ENCODE results near the gene PARD6B.
"Not testable (repeated sequence)": the region's sequence is repeated elsewhere in the genome, so short reads cannot be mapped to it uniquely, and the experiment has no call there.

PARD6B gene

GRCh38 chr20:50799176-50799889, 68.0 kb downstream of the PARD6B start:
- Histone ChIP-seq H3K9me3 (replicated peaks in 1 of 11) (no peaks in the 10 kb centered on the region), H3K9ac (peak overlapping the region in 10 of 11 experiments; percentile 28 to 68 (median 52); a peak in 17 of 22 replicates), H3K27me3 (no peaks in the 10 kb centered on the region), H3K36me3 (peaks cover 0 to 38% (median 10%) of the 10 kb centered on the region in 11 experiments; a peak in 9 of 22 replicates), H3K4me2 (peak overlapping the region; percentile 3 to 76 (median 57); a peak in 19 of 22 replicates), H4K20me1 (peaks cover 0 to 21% (median 0%) of the 10 kb centered on the region in 11 experiments; a peak in 2 of 22 replicates), H3K4me1 (peaks cover 15 to 82% (median 51%) of the 10 kb centered on the region in 10 experiments), H3K4me3 (no peak overlapping the region), H3K27ac (peak overlapping the region in 8 of 11 experiments; percentile 19 to 64 (median 46); a peak in 14 of 22 replicates)
- no peak for TF ChIP-seq Cebpa-rat (IDR thresholded peaks at IDR 0.05)

GRCh38 chr20:50799890-50800550, 68.6 kb downstream of the PARD6B start:
- H3K4me1 ChIP-seq: peaks cover 22 to 86% (median 56%) of the 10 kb centered on the region in 10 experiments
- H3K36me3 ChIP-seq: peaks cover 0 to 38% (median 10%) of the 10 kb centered on the region in 11 experiments; a peak in 9 of 22 replicates
- H3K4me3 ChIP-seq: no peak overlapping the region
- TF ChIP-seq Cebpa-rat (IDR thresholded peaks at IDR 0.05): no peak
- H3K27me3 ChIP-seq: no peaks in the 10 kb centered on the region
- H3K27ac ChIP-seq: peak overlapping the region in 8 of 11 experiments; percentile 19 to 64 (median 46); a peak in 13 of 22 replicates
- H3K4me2 ChIP-seq: peak overlapping the region; percentile 3 to 76 (median 57); a peak in 19 of 22 replicates
- peaks cover 0 to 21% (median 0%) of the 10 kb centered on the region in 11 experiments; a peak in 2 of 22 replicates for H4K20me1 ChIP-seq
- peak overlapping the region in 9 of 11 experiments; percentile 28 to 68 (median 53); a peak in 13 of 22 replicates for H3K9ac ChIP-seq
- H3K9me3 ChIP-seq (replicated peaks in 1 of 11): no peaks in the 10 kb centered on the region

- H3K27me3 ChIP-seq; H3K9ac ChIP-seq; H3K9me3 ChIP-seq (replicated peaks in 1 of 11); H3K27ac ChIP-seq; H3K4me3 ChIP-seq: not testable (repeated sequence)
- Histone ChIP-seq H3K4me1 (peaks cover 28 to 93% (median 62%) of the 10 kb centered on the region in 10 experiments), H3K36me3 (peaks cover 0 to 38% (median 10%) of the 10 kb centered on the region in 11 experiments; a peak in 9 of 22 replicates), H4K20me1 (peaks cover 0 to 21% (median 0%) of the 10 kb centered on the region in 11 experiments; a peak in 2 of 22 replicates), H3K4me2 (0 out of 22 replicates have a peak overlapping the region, but pooled peaks of 2 of the 11 experiments have one; percentile 12 to 20)
Measured at GRCh38 chr20:50800986-50801746, 69.8 kb downstream of the PARD6B start.

- Histone ChIP-seq H3K4me3 (no peak overlapping the region), H3K27me3 (no peaks in the 10 kb centered on the region), H3K9me3 (replicated peaks in 1 of 11) (no peaks in the 10 kb centered on the region), H3K9ac (no peak overlapping the region), H3K36me3 (peaks cover 0 to 40% (median 11%) of the 10 kb centered on the region in 11 experiments; a peak in 9 of 22 replicates), H3K4me2 (peak overlapping the region in 2 of 11 experiments; percentile 12 to 20; a peak in 1 of 22 replicates), H3K4me1 (peaks cover 29 to 94% (median 63%) of the 10 kb centered on the region in 10 experiments), H3K27ac (peak overlapping the region in 1 of 11 experiments; percentile 11; a peak in 1 of 22 replicates), H4K20me1 (peaks cover 0 to 21% (median 0%) of the 10 kb centered on the region in 11 experiments; a peak in 2 of 22 replicates)
- no peak for TF ChIP-seq Cebpa-rat (IDR thresholded peaks at IDR 0.05)
Measured at GRCh38 chr20:50801747-50802125, 70.4 kb downstream of the PARD6B start.

- Histone ChIP-seq H3K9ac (no peak overlapping the region), H3K27me3 (no peaks in the 10 kb centered on the region), H3K27ac (peak overlapping the region in 2 of 11 experiments; percentile 11; a peak in 2 of 22 replicates), H3K4me3 (no peak overlapping the region), H3K36me3 (peaks cover 0 to 43% (median 14%) of the 10 kb centered on the region in 11 experiments; a peak in 10 of 22 replicates), H3K4me1 (peaks cover 29 to 89% (median 58%) of the 10 kb centered on the region in 10 experiments), H3K9me3 (replicated peaks in 1 of 11) (peaks cover 0 to 5% (median 2%) of the 10 kb centered on the region in 11 experiments; a peak in 7 of 22 replicates), H3K4me2 (peak overlapping the region in 1 of 11 experiments; percentile 12; a peak in 1 of 22 replicates), H4K20me1 (peaks cover 0 to 21% (median 0%) of the 10 kb centered on the region in 11 experiments; a peak in 2 of 22 replicates)
- no peak for TF ChIP-seq Cebpa-rat (IDR thresholded peaks at IDR 0.05)
Measured at GRCh38 chr20:50802289-50802688, 70.9 kb downstream of the PARD6B start.

- peaks cover 23 to 66% (median 42%) of the 10 kb centered on the region in 10 experiments for H3K4me1 ChIP-seq
- peaks cover 12 to 29% (median 26%) of the 10 kb centered on the region in 11 experiments; a peak in 21 of 22 replicates for H3K9me3 ChIP-seq (replicated peaks in 1 of 11)
- H3K27me3 ChIP-seq: no peaks in the 10 kb centered on the region
- peak overlapping the region in 10 of 11 experiments; percentile 13 to 69 (median 51); a peak in 17 of 22 replicates for H3K9ac ChIP-seq
- peak overlapping the region in 9 of 11 experiments; percentile 29 to 80 (median 74); a peak in 18 of 22 replicates for H3K27ac ChIP-seq
- H4K20me1 ChIP-seq: peaks cover 0 to 10% (median 0%) of the 10 kb centered on the region in 11 experiments; a peak in 1 of 22 replicates
- peak overlapping the region in 5 of 10 experiments; percentile 0 to 20 (median 5); a peak in 3 of 20 replicates for H3K4me3 ChIP-seq
- H3K36me3 ChIP-seq: peaks cover 0 to 44% (median 22%) of the 10 kb centered on the region in 11 experiments; a peak in 16 of 22 replicates
- no peak for TF ChIP-seq Cebpa-rat (IDR thresholded peaks at IDR 0.05)
- H3K4me2 ChIP-seq: peak overlapping the region; percentile 40 to 85 (median 78)
Measured at GRCh38 chr20:50804437-50805348, 73.3 kb downstream of the PARD6B start.

- Histone ChIP-seq H3K9ac (peak overlapping the region in 9 of 11 experiments; percentile 19 to 69 (median 51); a peak in 17 of 22 replicates), H3K4me2 (peak overlapping the region; percentile 40 to 85 (median 78)), H3K4me1 (peaks cover 25 to 66% (median 40%) of the 10 kb centered on the region in 10 experiments), H3K36me3 (peaks cover 0 to 44% (median 22%) of the 10 kb centered on the region in 11 experiments; a peak in 15 of 22 replicates), H4K20me1 (peaks cover 0 to 10% (median 0%) of the 10 kb centered on the region in 11 experiments; a peak in 1 of 22 replicates), H3K27ac (peak overlapping the region in 9 of 11 experiments; percentile 29 to 80 (median 74); a peak in 17 of 22 replicates), H3K9me3 (replicated peaks in 1 of 11) (peaks cover 17 to 35% (median 31%) of the 10 kb centered on the region in 11 experiments; a peak in 21 of 22 replicates), H3K27me3 (no peaks in the 10 kb centered on the region), H3K4me3 (peak overlapping the region in 5 of 10 experiments; percentile 0 to 20 (median 5); a peak in 3 of 20 replicates)
- no peak for TF ChIP-seq Cebpa-rat (IDR thresholded peaks at IDR 0.05)
Measured at GRCh38 chr20:50805349-50805684, 73.9 kb downstream of the PARD6B start.

Measured in BLaER1 treated with 17β-estradiol and CSF1 and Interleukin-3, amounts not matched to agents 10 nM and 100 nM (cell line).